ENCODE results near the gene MAN1C1.

MAN1C1 gene

GRCh38 chr1:25685938-25686665 lies 69.5 kb downstream of the MAN1C1 start:
- Histone ChIP-seq H3K9me3 (ENCODE audit: insufficient read depth, low read depth, low read length) (no peaks in the 10 kb centered on the region), H3K27ac (ENCODE audit: low read depth, low read length) (no peak overlapping the region), H3K27me3 (ENCODE audit: insufficient read depth, low read length) (no peaks in the 10 kb centered on the region), H3K4me3 (ENCODE audit: low read length) (no peak overlapping the region), H3K36me3 (ENCODE audit: insufficient read depth, low read length) (no peaks in the 10 kb centered on the region), H3K4me1 (ENCODE audit: insufficient read depth, low read length) (no peaks in the 10 kb centered on the region), H3K9ac (ENCODE audit: low read depth, low read length) (no peak overlapping the region)
- WGBS: 95% methylated on average over 19 of the region's 19 CpGs

- no peaks in the 10 kb centered on the region for H3K4me1 ChIP-seq (ENCODE audit: insufficient read depth, low read length)
- H3K27me3 ChIP-seq (ENCODE audit: insufficient read depth, low read length): no peaks in the 10 kb centered on the region
- no peaks in the 10 kb centered on the region for H3K9me3 ChIP-seq (ENCODE audit: insufficient read depth, low read depth, low read length)
- no peak overlapping the region for H3K4me3 ChIP-seq (ENCODE audit: low read length)
- H3K27ac ChIP-seq (ENCODE audit: low read depth, low read length): no peak overlapping the region
- WGBS: 95% methylated on average over 4 of the region's 6 CpGs
- no peaks in the 10 kb centered on the region for H3K36me3 ChIP-seq (ENCODE audit: insufficient read depth, low read length)
- H3K9ac ChIP-seq (ENCODE audit: low read depth, low read length): no peak overlapping the region
These were observed 70.8 kb downstream of the MAN1C1 start for GRCh38 chr1:25687221-25688017.

GRCh38 chr1:25688390-25689119 lies 72.0 kb downstream of the MAN1C1 start:
- no peaks in the 10 kb centered on the region for H3K27me3 ChIP-seq (ENCODE audit: insufficient read depth, low read length)
- no peaks in the 10 kb centered on the region for H3K9me3 ChIP-seq (ENCODE audit: insufficient read depth, low read depth, low read length)
- no peaks in the 10 kb centered on the region for H3K4me1 ChIP-seq (ENCODE audit: insufficient read depth, low read length)
- WGBS: 93% methylated on average over 9 of the region's 9 CpGs
- H3K4me3 ChIP-seq (ENCODE audit: low read length): no peak overlapping the region
- no peak overlapping the region for H3K9ac ChIP-seq (ENCODE audit: low read depth, low read length)
- no peaks in the 10 kb centered on the region for H3K36me3 ChIP-seq (ENCODE audit: insufficient read depth, low read length)
- H3K27ac ChIP-seq (ENCODE audit: low read depth, low read length): no peak overlapping the region

GRCh38 chr1:25689686-25690381 lies 73.2 kb downstream of the MAN1C1 start:
- Histone ChIP-seq H3K9me3 (ENCODE audit: insufficient read depth, low read depth, low read length) (no peaks in the 10 kb centered on the region), H3K36me3 (ENCODE audit: insufficient read depth, low read length) (no peaks in the 10 kb centered on the region), H3K9ac (ENCODE audit: low read depth, low read length) (no peak overlapping the region), H3K4me1 (ENCODE audit: insufficient read depth, low read length) (peaks cover 1% of the 10 kb centered on the region), H3K27me3 (ENCODE audit: insufficient read depth, low read length) (no peaks in the 10 kb centered on the region), H3K27ac (ENCODE audit: low read depth, low read length) (no peak overlapping the region), H3K4me3 (ENCODE audit: low read length) (no peak overlapping the region)
- WGBS: 95% methylated on average over 18 of the region's 18 CpGs

- H3K4me1 ChIP-seq (ENCODE audit: insufficient read depth, low read length): peaks cover 8% of the 10 kb centered on the region
- H3K36me3 ChIP-seq (ENCODE audit: insufficient read depth, low read length): no peaks in the 10 kb centered on the region
- H3K27me3 ChIP-seq (ENCODE audit: insufficient read depth, low read length): no peaks in the 10 kb centered on the region
- no peaks in the 10 kb centered on the region for H3K9me3 ChIP-seq (ENCODE audit: insufficient read depth, low read depth, low read length)
- no peak overlapping the region for H3K9ac ChIP-seq (ENCODE audit: low read depth, low read length)
- no peak overlapping the region for H3K27ac ChIP-seq (ENCODE audit: low read depth, low read length)
- no peak overlapping the region for H3K4me3 ChIP-seq (ENCODE audit: low read length)
- WGBS: 93% methylated on average over 13 of the region's 13 CpGs
These were observed 73.9 kb downstream of the MAN1C1 start for GRCh38 chr1:25690396-25690956.

GRCh38 chr1:25691211-25691610 lies 74.6 kb downstream of the MAN1C1 start:
- no peak overlapping the region for H3K4me3 ChIP-seq (ENCODE audit: low read length)
- H3K9me3 ChIP-seq (ENCODE audit: insufficient read depth, low read depth, low read length): no peaks in the 10 kb centered on the region
- no peak overlapping the region for H3K9ac ChIP-seq (ENCODE audit: low read depth, low read length)
- WGBS: 94% methylated on average over 7 of the region's 7 CpGs
- H3K27ac ChIP-seq (ENCODE audit: low read depth, low read length): no peak overlapping the region
- no peaks in the 10 kb centered on the region for H3K36me3 ChIP-seq (ENCODE audit: insufficient read depth, low read length)
- H3K27me3 ChIP-seq (ENCODE audit: insufficient read depth, low read length): no peaks in the 10 kb centered on the region
- H3K4me1 ChIP-seq (ENCODE audit: insufficient read depth, low read length): peaks cover 15% of the 10 kb centered on the region

GRCh38 chr1:25692560-25692959 lies 76.0 kb downstream of the MAN1C1 start:
- Histone ChIP-seq H3K9me3 (ENCODE audit: insufficient read depth, low read depth, low read length) (no peaks in the 10 kb centered on the region), H3K9ac (ENCODE audit: low read depth, low read length) (no peak overlapping the region), H3K4me3 (ENCODE audit: low read length) (no peak overlapping the region), H3K27me3 (ENCODE audit: insufficient read depth, low read length) (no peaks in the 10 kb centered on the region), H3K4me1 (ENCODE audit: insufficient read depth, low read length) (peaks cover 22% of the 10 kb centered on the region), H3K27ac (ENCODE audit: low read depth, low read length) (no peak overlapping the region), H3K36me3 (ENCODE audit: insufficient read depth, low read length) (no peaks in the 10 kb centered on the region)
- WGBS: 58% methylated on average over 5 of the region's 6 CpGs

- H3K27me3 ChIP-seq (ENCODE audit: insufficient read depth, low read length): no peaks in the 10 kb centered on the region
- H3K4me3 ChIP-seq (ENCODE audit: low read length): no peak overlapping the region
- H3K4me1 ChIP-seq (ENCODE audit: insufficient read depth, low read length): peaks cover 29% of the 10 kb centered on the region
- no peak overlapping the region for H3K9ac ChIP-seq (ENCODE audit: low read depth, low read length)
- WGBS: 89% methylated on average over 9 of the region's 9 CpGs
- H3K27ac ChIP-seq (ENCODE audit: low read depth, low read length): no peak overlapping the region
- no peaks in the 10 kb centered on the region for H3K36me3 ChIP-seq (ENCODE audit: insufficient read depth, low read length)
- H3K9me3 ChIP-seq (ENCODE audit: insufficient read depth, low read depth, low read length): no peaks in the 10 kb centered on the region
These were observed 77.8 kb downstream of the MAN1C1 start for GRCh38 chr1:25694167-25695007.

GRCh38 chr1:25695090-25695770 lies 78.6 kb downstream of the MAN1C1 start:
- H3K27me3 ChIP-seq (ENCODE audit: insufficient read depth, low read length): no peaks in the 10 kb centered on the region
- H3K4me3 ChIP-seq (ENCODE audit: low read length): no peak overlapping the region
- H3K36me3 ChIP-seq (ENCODE audit: insufficient read depth, low read length): no peaks in the 10 kb centered on the region
- no peaks in the 10 kb centered on the region for H3K9me3 ChIP-seq (ENCODE audit: insufficient read depth, low read depth, low read length)
- H3K9ac ChIP-seq (ENCODE audit: low read depth, low read length): no peak overlapping the region
- H3K4me1 ChIP-seq (ENCODE audit: insufficient read depth, low read length): peaks cover 38% of the 10 kb centered on the region
- WGBS: 70% methylated on average over 15 of the region's 15 CpGs
- H3K27ac ChIP-seq (ENCODE audit: low read depth, low read length): peak overlapping the region; percentile 20; the same call in 1 of the 2 replicates
